KOPT-K1 (cell line): ENCODE measurements around the gene CDC45.

Source experiments
- H3K27ac ChIP-seq: fragments of 200-600 bp; sonication (generic); 2 replicates; pipeline ENCODE4 v1.5.1; 2016; ENCODE audit warnings: antibody characterized with exemption, mild to moderate bottlenecking, low read depth, low read length; ENCODE audit not compliant: poor library complexity, severe bottlenecking
- H3K36me3 ChIP-seq: fragments of 200-600 bp; sonication (generic); 2 replicates; pipeline ENCODE4 v1.5.1; 2017; ENCODE audit warnings: antibody characterized with exemption, mild to moderate bottlenecking, low read length, moderate library complexity; ENCODE audit not compliant: insufficient read depth
- H3K9me3 ChIP-seq: fragments of 200-600 bp; sonication (generic); 2 replicates; pipeline ENCODE4 v1.5.1; 2017; ENCODE audit warnings: antibody characterized with exemption, low read length, mild to moderate bottlenecking; ENCODE audit not compliant: insufficient read depth, poor library complexity, severe bottlenecking

Gene CDC45

GRCh38 chr22:19520566-19521305, 41.0 kb downstream of the CDC45 start:
- Histone ChIP-seq H3K36me3 (peaks cover 85% of the 10 kb centered on the region), H3K9me3 (no peaks in the 10 kb centered on the region), H3K27ac (no peak overlapping the region)

GRCh38 chr22:19522190-19522880, 42.6 kb downstream of the CDC45 start:
- Histone ChIP-seq H3K36me3 (peaks cover 69% of the 10 kb centered on the region), H3K27ac (no peak overlapping the region), H3K9me3 (no peaks in the 10 kb centered on the region)

DNA sequence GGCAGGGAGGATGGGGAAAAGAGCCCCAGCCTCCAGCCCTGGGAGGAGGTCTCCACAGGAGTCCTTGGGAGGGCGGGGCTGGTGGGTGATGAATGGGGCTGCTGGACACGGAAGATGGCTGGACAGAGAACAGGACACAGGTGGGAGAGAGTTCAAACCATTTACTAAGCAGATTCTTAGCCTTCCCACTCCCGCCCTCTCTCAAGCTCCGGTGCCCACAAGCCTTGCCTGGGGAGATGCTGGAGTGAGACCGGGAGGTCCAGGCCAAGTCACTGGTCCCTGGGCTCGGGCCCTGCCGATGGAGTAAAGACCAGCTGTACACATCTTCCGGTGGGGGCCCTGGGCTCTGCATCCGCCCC, 43.1 kb downstream of the CDC45 start:
- H3K36me3 ChIP-seq = peaks cover 64% of the 10 kb centered on the region
- H3K9me3 ChIP-seq = no peaks in the 10 kb centered on the region
- no peak overlapping the region for H3K27ac ChIP-seq

GRCh38 chr22:19523240-19524169, 43.8 kb downstream of the CDC45 start:
- no peak overlapping the region for H3K27ac ChIP-seq
- no peaks in the 10 kb centered on the region for H3K9me3 ChIP-seq
- peaks cover 57% of the 10 kb centered on the region for H3K36me3 ChIP-seq

DNA sequence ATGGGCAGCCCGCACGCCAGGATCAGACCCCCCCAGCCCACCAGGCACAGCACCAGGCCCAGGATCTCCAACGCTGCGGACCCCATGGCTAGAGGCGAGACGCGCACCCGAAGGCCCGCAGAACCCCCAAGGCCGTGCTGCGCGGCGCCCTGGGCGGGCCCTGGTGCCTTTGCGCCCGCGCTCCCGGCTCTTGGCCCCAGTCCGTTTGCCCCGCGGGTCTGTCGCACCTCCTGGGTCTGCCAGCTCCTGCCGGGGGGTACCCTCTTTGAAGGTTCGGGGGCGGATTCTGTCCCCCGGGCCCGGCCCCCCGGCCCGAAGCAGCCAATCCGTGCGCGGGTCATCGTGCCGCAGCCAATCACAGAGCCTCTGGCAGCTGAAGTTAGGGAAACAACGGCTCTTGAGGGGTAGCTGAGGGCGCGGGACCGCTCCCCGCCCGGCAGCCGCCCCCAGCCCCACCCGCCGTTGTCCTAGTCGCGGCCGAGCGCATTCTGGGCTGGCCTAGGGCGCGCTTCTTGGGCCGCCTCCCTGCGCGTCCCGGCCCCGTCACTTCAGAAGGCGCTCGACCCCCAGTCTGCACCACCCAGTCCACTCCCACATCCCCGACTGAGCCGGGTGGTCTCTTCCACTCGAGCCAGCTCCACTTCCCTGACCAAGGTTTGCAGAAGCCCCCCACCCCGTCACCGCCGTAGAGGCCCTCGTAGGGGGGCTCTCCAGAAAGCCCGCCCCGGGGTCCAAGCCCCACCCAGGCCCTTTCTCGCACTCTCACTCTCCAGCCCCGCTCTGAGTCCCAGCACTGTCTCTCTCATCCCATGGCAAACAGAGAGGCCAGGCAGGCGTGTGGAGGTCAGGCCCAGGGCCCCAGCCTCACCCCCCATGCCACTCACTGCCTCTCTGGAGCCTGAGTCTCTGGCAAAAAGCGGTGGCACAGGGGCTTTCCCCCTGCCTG, 44.7 kb downstream of the CDC45 start, which contains the start of gene CLDN5:
Gene CLDN5, minus strand, starts transcription at position 241 of the 946 bp plus-strand sequence. Its CDS starts 155 bp downstream, at position 86.
- Histone ChIP-seq H3K27ac (no peak within 1 kb of the TSS), H3K9me3 (no peaks in the 10 kb centered on the region), H3K36me3 (peaks cover 48% of the 10 kb centered on the region)

- H3K27ac ChIP-seq = no peak overlapping the region
- H3K9me3 ChIP-seq = no peaks in the 10 kb centered on the region
- H3K36me3 ChIP-seq = peaks cover 40% of the 10 kb centered on the region
Observed at GRCh38 chr22:19525116-19525660, 45.5 kb downstream of the CDC45 start.

- Histone ChIP-seq H3K27ac (no peak overlapping the region), H3K36me3 (peaks cover 36% of the 10 kb centered on the region), H3K9me3 (no peaks in the 10 kb centered on the region)
Observed at GRCh38 chr22:19525666-19526065, 45.9 kb downstream of the CDC45 start.

GRCh38 chr22:19526076-19526701, 46.5 kb downstream of the CDC45 start:
- Histone ChIP-seq H3K36me3 (peaks cover 30% of the 10 kb centered on the region; the same call in 1 of the 2 replicates), H3K27ac (no peak overlapping the region), H3K9me3 (no peaks in the 10 kb centered on the region)

- Histone ChIP-seq H3K27ac (no peak overlapping the region), H3K9me3 (no peaks in the 10 kb centered on the region), H3K36me3 (peaks cover 25% of the 10 kb centered on the region; the same call in 1 of the 2 replicates)
Observed at GRCh38 chr22:19526702-19527111, 47.0 kb downstream of the CDC45 start.

DNA sequence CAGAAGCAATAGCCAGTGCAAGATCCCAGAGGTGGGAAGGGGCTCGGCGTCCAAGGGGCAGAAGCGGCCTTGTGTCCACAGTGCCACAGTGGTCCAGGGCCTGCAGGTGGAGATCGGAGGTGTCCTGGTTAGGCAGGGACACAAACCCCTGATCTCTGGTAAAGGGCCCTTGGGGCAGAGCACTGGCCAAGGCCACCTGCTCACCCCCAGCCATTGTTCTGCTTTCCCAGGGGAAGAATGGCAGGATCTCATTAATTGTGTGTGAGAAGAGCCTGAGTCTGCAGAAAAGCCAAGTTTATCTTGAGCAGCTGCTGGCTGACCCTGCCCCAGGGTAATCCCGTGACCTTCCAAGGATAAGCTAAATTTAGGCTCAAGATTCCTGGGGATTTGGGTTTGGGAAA, 47.6 kb downstream of the CDC45 start:
- H3K9me3 ChIP-seq = no peaks in the 10 kb centered on the region
- H3K36me3 ChIP-seq = peaks cover 19% of the 10 kb centered on the region; the same call in 1 of the 2 replicates
- no peak overlapping the region for H3K27ac ChIP-seq

DNA sequence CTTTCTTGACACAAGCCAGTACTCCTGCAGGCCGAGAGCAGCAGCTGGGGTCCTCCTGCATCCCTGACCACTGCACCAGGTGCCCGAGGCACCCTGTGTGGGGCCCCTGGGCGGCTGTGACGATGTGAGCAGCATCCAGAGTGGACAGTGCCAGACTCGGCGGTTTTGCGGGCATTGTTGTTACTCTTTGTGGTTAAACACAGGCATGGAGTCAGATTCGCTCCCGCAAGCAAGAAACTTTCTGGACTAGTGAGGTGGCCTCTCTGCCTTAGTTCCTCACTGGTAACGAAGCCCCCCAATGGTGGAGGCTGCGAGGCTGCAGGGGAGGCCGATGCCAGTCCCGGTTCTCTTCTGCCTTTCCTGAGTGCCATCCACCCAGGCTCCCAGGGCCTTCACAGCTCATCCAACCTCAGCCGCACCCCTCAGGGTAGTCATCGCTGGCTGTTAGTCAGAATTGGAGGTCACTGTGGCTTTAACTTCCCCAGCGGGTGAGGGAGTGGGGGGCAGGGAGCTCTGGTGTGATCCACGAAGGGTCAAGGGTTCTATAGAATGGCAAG, 48.2 kb downstream of the CDC45 start:
- Histone ChIP-seq H3K36me3 (peaks cover 13% of the 10 kb centered on the region; the same call in 1 of the 2 replicates), H3K27ac (no peak overlapping the region), H3K9me3 (no peaks in the 10 kb centered on the region)

DNA sequence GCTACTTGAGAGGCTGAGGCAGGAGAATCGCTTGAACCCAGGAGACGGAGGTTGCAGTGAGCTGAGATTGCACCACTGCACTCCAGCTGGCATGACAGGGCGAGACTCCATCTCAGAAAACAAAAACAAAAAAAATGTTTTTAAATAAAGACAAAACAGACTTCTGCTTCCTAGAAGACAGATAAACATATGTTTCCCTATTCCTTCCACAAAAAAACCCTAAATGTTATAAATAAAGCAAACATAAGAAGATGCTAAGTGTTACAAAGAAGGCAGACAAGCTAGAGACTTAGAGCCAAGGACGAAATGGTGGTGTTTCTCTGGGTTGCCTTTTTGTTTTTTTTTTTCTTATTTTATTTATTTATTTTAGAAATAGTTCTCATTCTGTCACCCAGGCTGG, 50.1 kb downstream of the CDC45 start:
- no peaks in the 10 kb centered on the region for H3K9me3 ChIP-seq
- H3K27ac ChIP-seq = no peak overlapping the region
- H3K36me3 ChIP-seq = no peaks in the 10 kb centered on the region

DNA sequence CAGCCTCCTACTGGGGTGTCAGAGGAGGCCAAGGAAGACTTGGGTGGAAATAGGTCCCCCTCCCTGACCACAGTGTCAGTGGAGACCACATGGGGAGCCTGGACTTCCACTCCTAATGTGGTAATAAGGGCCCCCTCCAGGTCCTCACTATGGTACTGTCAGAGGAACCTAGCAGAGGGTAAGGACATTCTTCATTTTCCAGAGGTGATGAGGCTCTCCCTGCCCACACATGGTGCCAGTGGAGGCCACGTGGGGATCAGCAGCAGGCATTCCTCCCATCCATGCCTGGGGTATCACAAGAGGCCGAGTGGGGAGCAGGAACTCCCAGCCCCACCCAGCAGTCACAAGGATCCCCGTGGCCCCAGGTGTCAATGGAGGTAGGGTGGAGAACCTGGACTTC, 51.0 kb downstream of the CDC45 start:
- H3K9me3 ChIP-seq = no peaks in the 10 kb centered on the region
- H3K36me3 ChIP-seq = no peaks in the 10 kb centered on the region
- no peak overlapping the region for H3K27ac ChIP-seq
